HL-60 (cell line): Measurements from ENCODE around the gene PIP4K2A.

ENCODE experiments used
- CTCF ChIP-seq: IDR thresholded peaks from one replicate; pipeline ENCODE4 v1.5.1; 2011; ENCODE audit warnings: low read length, control low read depth, inconsistent platforms; ENCODE audit not compliant: insufficient read depth
- POLR2AphosphoS5 ChIP-seq: IDR thresholded peaks from 2 replicates; pipeline ENCODE4 v1.6.1; 2012; ENCODE audit warnings: low read depth

GRCh38 chr10:22697101-22697500 is 17.3 kb downstream of the PIP4K2A start:
- TF ChIP-seq CTCF (no peak), POLR2AphosphoS5 (no peak)
